SK-N-SH treated with all-trans-retinoic acid at 6 μM for 48 hours (cell line): ENCODE data around the gene TSPAN33.

Experiments used
- TOX ChIP-seq: fragments of 250-450 bp; sonication (Bioruptor Pico); IDR thresholded peaks from 2 replicates; pipeline ENCODE4 v1.8.0; 2021; ENCODE audit warnings: mild to moderate bottlenecking, moderate library complexity, borderline replicate concordance
- ZNF565 ChIP-seq: fragments of 450-650 bp; formaldehyde crosslinking; conservative IDR thresholded peaks from 2 replicates; pipeline ENCODE4 v1.5.0; 2020; ENCODE audit warnings: low read depth, mild to moderate bottlenecking, moderate library complexity
- ZNF8 ChIP-seq: fragments of 450-650 bp; formaldehyde crosslinking; IDR thresholded peaks from 2 replicates; pipeline ENCODE4 v1.5.0; 2020; ENCODE audit warnings: mild to moderate bottlenecking, moderate library complexity
- TF ChIP-seq, protein P1 (sequence below): fragments of 250-450 bp; sonication (Bioruptor Pico); IDR thresholded peaks from 2 replicates; pipeline ENCODE4 v1.8.0; 2020; ENCODE audit warnings: mild to moderate bottlenecking, moderate library complexity, borderline replicate concordance

DNA sequence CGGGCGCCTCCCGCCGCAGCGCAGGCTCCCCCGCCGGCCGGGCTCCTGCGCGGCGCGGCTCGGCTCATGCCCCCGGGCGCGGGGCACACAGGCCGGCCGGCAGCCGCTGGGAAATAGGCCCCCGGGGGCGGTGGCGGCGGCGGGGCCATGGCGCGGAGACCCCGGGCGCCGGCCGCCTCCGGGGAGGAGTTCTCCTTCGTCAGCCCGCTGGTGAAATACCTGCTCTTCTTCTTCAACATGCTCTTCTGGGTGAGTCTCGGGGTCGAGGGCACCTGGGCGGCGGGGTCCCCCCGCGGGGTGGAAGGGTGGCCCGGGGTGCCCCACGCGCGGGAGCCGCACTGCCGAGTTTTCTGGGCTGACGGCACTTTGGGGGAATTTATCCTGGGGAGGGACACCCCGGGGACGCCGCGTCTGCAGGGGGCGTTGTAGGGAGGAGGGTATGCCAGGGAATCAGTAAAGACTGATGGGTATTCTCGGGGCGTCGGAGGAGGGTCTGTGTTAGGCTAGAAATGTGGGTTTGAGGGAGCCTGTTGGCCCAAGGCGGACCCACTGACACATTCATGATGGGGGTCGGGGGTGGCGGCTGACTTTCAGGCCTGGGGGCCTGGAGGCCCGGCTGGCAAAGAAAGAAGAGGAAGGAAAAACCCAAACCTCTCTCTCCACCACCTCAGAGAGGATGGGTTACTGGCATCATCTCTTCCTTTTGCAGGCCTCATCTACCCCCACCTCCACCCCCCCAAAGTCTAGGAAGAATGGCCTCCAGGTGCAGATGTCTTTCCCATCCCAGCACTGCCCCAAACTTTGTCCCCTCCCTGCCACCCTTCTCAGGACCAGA lies 544 bp downstream of the TSPAN33 start:
- no peak for TF ChIP-seq ZNF8 (CRISPR knock-in tag)
- no peak for TF ChIP-seq ZNF565 (CRISPR knock-in tag)
- no peak for TF ChIP-seq TOX (CRISPR knock-in tag)
- TF ChIP-seq, protein P1, sequence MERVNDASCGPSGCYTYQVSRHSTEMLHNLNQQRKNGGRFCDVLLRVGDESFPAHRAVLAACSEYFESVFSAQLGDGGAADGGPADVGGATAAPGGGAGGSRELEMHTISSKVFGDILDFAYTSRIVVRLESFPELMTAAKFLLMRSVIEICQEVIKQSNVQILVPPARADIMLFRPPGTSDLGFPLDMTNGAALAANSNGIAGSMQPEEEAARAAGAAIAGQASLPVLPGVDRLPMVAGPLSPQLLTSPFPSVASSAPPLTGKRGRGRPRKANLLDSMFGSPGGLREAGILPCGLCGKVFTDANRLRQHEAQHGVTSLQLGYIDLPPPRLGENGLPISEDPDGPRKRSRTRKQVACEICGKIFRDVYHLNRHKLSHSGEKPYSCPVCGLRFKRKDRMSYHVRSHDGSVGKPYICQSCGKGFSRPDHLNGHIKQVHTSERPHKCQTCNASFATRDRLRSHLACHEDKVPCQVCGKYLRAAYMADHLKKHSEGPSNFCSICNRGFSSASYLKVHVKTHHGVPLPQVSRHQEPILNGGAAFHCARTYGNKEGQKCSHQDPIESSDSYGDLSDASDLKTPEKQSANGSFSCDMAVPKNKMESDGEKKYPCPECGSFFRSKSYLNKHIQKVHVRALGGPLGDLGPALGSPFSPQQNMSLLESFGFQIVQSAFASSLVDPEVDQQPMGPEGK (CRISPR knock-in tag) = peak; percentile 77; the same call in 1 of the 2 replicates
